K562 (cell line): Measurements from ENCODE around the gene COL1A2. TPM values are rescaled to one million over a fixed set of nuclear protein-coding genes. Genes with fewer than 3 reads are reported as not detected.
A peak's percentile ranks its signal among the peaks of the same experiment; 100 is the strongest.

Experiments
- ATAC-seq: fragments of 200-7000 bp; cut with Tn5 transposase; 3 replicates; pipeline ENCODE4 v1.9.1; 2020; ENCODE audit warnings: moderate library complexity
- BruUV-seq: library from RNA; stranded (reverse); fragments of 400-500 nt; replicated peaks from 2 replicates; lab custom pipeline; 2021; lab: Mats Ljungman, UMichigan
- CTCF ChIA-PET: fragments of 300-600 bp; formaldehyde crosslinking; extraction: SDS; loops from one replicate; lab custom pipeline; 2021; ENCODE audit warnings: low intra/inter-chr PET ratio; lab: Yijun Ruan, JAX
- POLR2A ChIA-PET: fragments of 300-600, 350-650 bp; sonication (Branson Sonifier 250); formaldehyde crosslinking; extraction: SDS; loops from one replicate; lab custom pipeline; 2021; ENCODE audit warnings: antibody characterized with exemption, inconsistent platforms; lab: Yijun Ruan, JAX
- DNase-seq, 4 experiments: peaks; one replicate each; pipeline versions ENCODE4 v3.0.0 to v3.0.0-alpha.2; 2011 to 2018; ENCODE audit warnings: low spot score in 3 of 4, mixed read lengths in 3 of 4; ENCODE audit errors: extremely low read depth in 1 of 4
- FAIRE-seq: peaks from 2 replicates; lab custom pipeline; 2011; peaks lifted over from hg19 to GRCh38; lab: Jason Lieb, UNC
- H2AFZ ChIP-seq: 2 replicates; pipeline ENCODE4 v1.6.0; 2011; ENCODE audit warnings: low read depth, low read length, control low read depth, inconsistent platforms
- H3K27ac ChIP-seq: fragments of 200-600 bp; 3 replicates; pipeline ENCODE4 v1.8.0; 2011; ENCODE audit warnings: low read depth, mild to moderate bottlenecking, control low read depth, inconsistent platforms, low read length, moderate library complexity, mixed read lengths; ENCODE audit errors: extremely low read depth
- H3K27me3 ChIP-seq, 2 experiments: fragments of 300-600 bp in 1 of 2; 2 replicates in 1 of 2; 3 replicates in 1 of 2; pipeline versions ENCODE4 v1.6.0 to v1.8.0; 2011; ENCODE audit warnings: inconsistent platforms in 2 of 2, low read length in 2 of 2, mild to moderate bottlenecking in 1 of 2, mixed read lengths in 1 of 2, moderate library complexity in 1 of 2; ENCODE audit not compliant: control insufficient read depth in 2 of 2, insufficient read depth in 2 of 2
- H3K36me3 ChIP-seq: fragments of 300-600 bp; 3 replicates; pipeline ENCODE4 v1.8.0; 2011; ENCODE audit warnings: mild to moderate bottlenecking, low read length, inconsistent platforms; ENCODE audit not compliant: control insufficient read depth, insufficient read depth
- H3K4me1 ChIP-seq, 2 experiments: fragments of 200-600 bp in 1 of 2; replicated peaks in 1 of 2; 2 replicates in 1 of 2; 3 replicates in 1 of 2; pipeline versions ENCODE4 v1.5.1 to v1.8.0; 2011; ENCODE audit warnings: inconsistent platforms in 2 of 2, low read length in 2 of 2, mild to moderate bottlenecking in 1 of 2, mixed read lengths in 1 of 2, moderate library complexity in 1 of 2; ENCODE audit not compliant: control insufficient read depth in 2 of 2, insufficient read depth in 2 of 2
- H3K4me2 ChIP-seq: 2 replicates; pipeline ENCODE4 v1.6.1; 2011; ENCODE audit warnings: low read length, control low read depth, inconsistent platforms, mixed read lengths; ENCODE audit not compliant: insufficient read depth
- H3K4me3 ChIP-seq: fragments of 200-600 bp; sonication (generic), shearing (Covaris generic); 2 replicates; pipeline ENCODE4 v1.5.1; 2016; ENCODE audit warnings: control low read depth, inconsistent platforms
- H3K79me2 ChIP-seq: fragments of 200-600 bp; 3 replicates; pipeline ENCODE4 v1.8.0; 2011; ENCODE audit warnings: low read length, inconsistent platforms; ENCODE audit not compliant: control insufficient read depth, insufficient read depth
- H3K9ac ChIP-seq, 2 experiments: 2 replicates each; pipeline versions ENCODE4 v1.6.0 to v1.6.1; 2011; ENCODE audit warnings: low read depth in 2 of 2, low read length in 2 of 2, control low read depth in 1 of 2, inconsistent platforms in 1 of 2, mild to moderate bottlenecking in 1 of 2, mixed read lengths in 1 of 2; ENCODE audit not compliant: insufficient read depth in 1 of 2
- H3K9me1 ChIP-seq: one replicate; pipeline ENCODE4 v1.6.0; 2011; ENCODE audit warnings: inconsistent platforms, mild to moderate bottlenecking, low read length, moderate library complexity; ENCODE audit not compliant: control insufficient read depth, insufficient read depth
- H3K9me3 ChIP-seq: replicated peaks from 2 replicates; pipeline ENCODE4 v1.5.1; 2011; ENCODE audit warnings: low read depth, low read length, inconsistent platforms; ENCODE audit not compliant: control insufficient read depth, insufficient read depth
- H4K20me1 ChIP-seq: replicated peaks from 2 replicates; pipeline ENCODE4 v1.6.1; 2011; ENCODE audit warnings: low read length, inconsistent platforms, mixed read lengths; ENCODE audit not compliant: control insufficient read depth, insufficient read depth
- FOS ChIP-seq: IDR thresholded peaks from 3 replicates; pipeline ENCODE4 v1.6.1; 2011; ENCODE audit not compliant: insufficient read length; ENCODE audit errors: extremely low read depth
- NFYB ChIP-seq: IDR thresholded peaks from 2 replicates; pipeline ENCODE4 v1.6.1; 2011; ENCODE audit warnings: mild to moderate bottlenecking, moderate library complexity; ENCODE audit not compliant: insufficient read length; ENCODE audit errors: extremely low read depth
- PHB ChIP-seq: fragments of 250-450 bp; sonication (Bioruptor Pico); IDR thresholded peaks from 2 replicates; pipeline ENCODE4 v1.5.0; 2021
- POLR2AphosphoS5 ChIP-seq: IDR thresholded peaks from 2 replicates; pipeline ENCODE4 v1.6.1; 2011; ENCODE audit warnings: mild to moderate bottlenecking, low read depth, low read length, moderate library complexity; ENCODE audit not compliant: control insufficient read depth, insufficient read depth
- RFX5 ChIP-seq: IDR thresholded peaks from 2 replicates; pipeline ENCODE4 v1.6.1; 2011; ENCODE audit warnings: low read depth, mild to moderate bottlenecking, improper control_type of control experiment, low read length
- SP2 ChIP-seq: IDR thresholded peaks from 2 replicates; pipeline ENCODE4 v1.6.1; 2011; ENCODE audit warnings: mild to moderate bottlenecking, low read depth, low read length, moderate library complexity; ENCODE audit not compliant: poor library complexity, severe bottlenecking; ENCODE audit errors: extremely low read depth
- TCF3 ChIP-seq: sonication (generic); formaldehyde crosslinking; IDR thresholded peaks from 2 replicates; pipeline ENCODE4 v1.4.0; 2020; ENCODE audit warnings: mild to moderate bottlenecking, missing genetic modification reagents
- TEAD1 ChIP-seq, 2 experiments: fragments of 450-650 bp in 1 of 2; sonication (generic) in 1 of 2; formaldehyde crosslinking; IDR thresholded peaks; 2 replicates each; pipeline versions ENCODE4 v1.4.0 to v1.8.0; 2020 to 2022; ENCODE audit warnings: mild to moderate bottlenecking in 2 of 2, missing genetic modification reagents in 1 of 2
- TEAD4 ChIP-seq, 2 experiments: sonication (generic) in 1 of 2; formaldehyde crosslinking in 1 of 2; IDR thresholded peaks; 2 replicates each; pipeline versions ENCODE4 v1.6.1 to v1.8.0; 2012 to 2022; ENCODE audit warnings: borderline replicate concordance in 1 of 2, inconsistent platforms in 1 of 2, low read length in 1 of 2, mild to moderate bottlenecking in 1 of 2, missing genetic modification reagents in 1 of 2
- ZNF696 ChIP-seq: fragments of 250-450 bp; sonication (Bioruptor Pico); conservative IDR thresholded peaks from 2 replicates; pipeline ENCODE4 v1.4.0; 2020; ENCODE audit warnings: mild to moderate bottlenecking, moderate library complexity
- ZNF75A ChIP-seq: fragments of 450-650 bp; formaldehyde crosslinking; IDR thresholded peaks from 2 replicates; pipeline ENCODE4 v1.4.0; 2020; ENCODE audit warnings: mild to moderate bottlenecking
- WGBS: fragments of 100-300 bp; shearing (Covaris generic); methylation state at CpG from one replicate; pipeline ENCODE4 v1.1.6; 2016; ENCODE audit warnings: low coverage, mixed read lengths; ENCODE audit not compliant: insufficient coverage; ENCODE audit errors: missing lambda C conversion rate; 5-methylcytosine and 5-hydroxymethylcytosine counted together
- in situ Hi-C: fragments of 300-500 bp; cut with MboI; formaldehyde crosslinking; loops from 4 replicates; pipeline ENCODE4 v1.15.0; 2018; ENCODE audit warnings: inconsistent platforms, mixed read lengths
- intact Hi-C: fragments of 100-400 bp; cut with micrococcal nuclease; formaldehyde crosslinking; loops from 2 replicates; pipeline ENCODE4 v1.14.2; 2022
- polyA plus RNA-seq, 8 experiments: library from polyadenylated mRNA; depleted of rRNA in 4 of 8; stranded (reverse) in 5 of 8; unstranded in 3 of 8; fragments of >200 nt; fragmentation: Nextera tagmentation in 2 of 8; fragmentation: Illumina TruSeq in 1 of 8; extraction: Ambion mirVana in 2 of 8; extraction: Trizol in 1 of 8; gene quantifications; 2 replicates each; pipeline versions ENCODE4 v1.2.1 to v1.2.3, GENCODE V29; 2011 to 2014; ENCODE audit warnings: inconsistent platforms in 1 of 8, missing spikeins in 1 of 8
- total RNA-seq, 7 experiments: library from RNA; depleted of rRNA in 6 of 7; stranded (reverse); fragments of >200 nt in 6 of 7; fragmentation: Illumina TruSeq in 2 of 7; extraction: Trizol in 2 of 7; gene quantifications; 2 replicates each; pipeline versions ENCODE4 v1.2.1 to v1.2.3, GENCODE V29; 2011 to 2021; ENCODE audit warnings: low replicate concordance in 1 of 7
- TF ChIP-seq, protein P1 (sequence below): sonication (generic); formaldehyde crosslinking; IDR thresholded peaks from 2 replicates; pipeline ENCODE4 v1.8.0; 2022; ENCODE audit warnings: missing genetic modification reagents, mild to moderate bottlenecking, borderline replicate concordance
- TF ChIP-seq, protein P2 (sequence below): fragments of 250-450 bp; sonication (Bioruptor Pico); IDR thresholded peaks from 2 replicates; pipeline ENCODE4 v1.5.0; 2020; ENCODE audit warnings: mild to moderate bottlenecking, borderline replicate concordance

The COL1A2 gene
- total and polyA plus RNA-seq, 9 of the 15 experiments (the other 6 are each of a cell fraction or from before 2014, with no cell fraction given) = 0.94 to 11.6 (median 1.7) TPM

DNA sequence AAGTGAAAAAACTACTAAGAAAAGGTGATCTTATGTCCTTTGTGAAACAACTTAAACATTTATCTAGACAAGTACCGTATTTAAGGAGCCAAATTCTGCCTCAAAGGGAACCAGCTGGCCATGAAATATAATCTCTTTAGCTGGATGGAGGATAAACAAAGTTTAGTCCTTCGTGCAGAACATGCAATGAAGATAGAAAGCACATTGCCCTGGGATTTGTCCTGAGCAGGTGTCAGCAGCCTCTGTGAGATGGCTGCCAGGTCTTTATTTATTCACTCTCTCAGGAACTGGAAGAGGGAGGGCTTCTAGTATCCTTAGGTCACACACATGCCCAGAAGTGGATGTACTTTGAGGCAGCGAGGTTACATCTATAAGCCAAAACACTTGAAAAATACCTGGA is 57.5 kb downstream of the COL1A2 start:
- Histone ChIP-seq H3K4me3 (no peak overlapping the region), H3K36me3 (no peaks in the 10 kb centered on the region), H3K27ac (no peak overlapping the region), H4K20me1 (no peaks in the 10 kb centered on the region), H2AFZ (no peak overlapping the region), H3K9me1 (no peaks in the 10 kb centered on the region), H3K4me2 (no peak overlapping the region), H3K4me1 (no peaks in the 10 kb centered on the region), H3K9me3 (no peaks in the 10 kb centered on the region), H3K79me2 (no peaks in the 10 kb centered on the region), H3K27me3 (no peaks in the 10 kb centered on the region), H3K9ac (no peak overlapping the region)
- ChIA-PET POLR2A (no interaction called here), CTCF (no interaction called here)
- WGBS = 0% methylated on average over 3 of the region's 3 CpGs
- TF ChIP-seq PHB (CRISPR knock-in tag) = no peak
- no peak for TF ChIP-seq ZNF696 (CRISPR knock-in tag)
- no peak for TF ChIP-seq FOS
- no peak for TF ChIP-seq TEAD4 (IDR thresholded peaks at IDR 0.05; ENCODE audit: low read length)
- TF ChIP-seq TEAD4 (CRISPR knock-in tag; IDR thresholded peaks at IDR 0.05; ENCODE audit: borderline replicate concordance) = no peak
- TF ChIP-seq, protein P1, sequence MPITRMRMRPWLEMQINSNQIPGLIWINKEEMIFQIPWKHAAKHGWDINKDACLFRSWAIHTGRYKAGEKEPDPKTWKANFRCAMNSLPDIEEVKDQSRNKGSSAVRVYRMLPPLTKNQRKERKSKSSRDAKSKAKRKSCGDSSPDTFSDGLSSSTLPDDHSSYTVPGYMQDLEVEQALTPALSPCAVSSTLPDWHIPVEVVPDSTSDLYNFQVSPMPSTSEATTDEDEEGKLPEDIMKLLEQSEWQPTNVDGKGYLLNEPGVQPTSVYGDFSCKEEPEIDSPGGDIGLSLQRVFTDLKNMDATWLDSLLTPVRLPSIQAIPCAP (CRISPR knock-in tag) = no peak
- TF ChIP-seq SP2 = no peak
- no peak for TF ChIP-seq ZNF75A (CRISPR knock-in tag)
- TF ChIP-seq, protein P2, sequence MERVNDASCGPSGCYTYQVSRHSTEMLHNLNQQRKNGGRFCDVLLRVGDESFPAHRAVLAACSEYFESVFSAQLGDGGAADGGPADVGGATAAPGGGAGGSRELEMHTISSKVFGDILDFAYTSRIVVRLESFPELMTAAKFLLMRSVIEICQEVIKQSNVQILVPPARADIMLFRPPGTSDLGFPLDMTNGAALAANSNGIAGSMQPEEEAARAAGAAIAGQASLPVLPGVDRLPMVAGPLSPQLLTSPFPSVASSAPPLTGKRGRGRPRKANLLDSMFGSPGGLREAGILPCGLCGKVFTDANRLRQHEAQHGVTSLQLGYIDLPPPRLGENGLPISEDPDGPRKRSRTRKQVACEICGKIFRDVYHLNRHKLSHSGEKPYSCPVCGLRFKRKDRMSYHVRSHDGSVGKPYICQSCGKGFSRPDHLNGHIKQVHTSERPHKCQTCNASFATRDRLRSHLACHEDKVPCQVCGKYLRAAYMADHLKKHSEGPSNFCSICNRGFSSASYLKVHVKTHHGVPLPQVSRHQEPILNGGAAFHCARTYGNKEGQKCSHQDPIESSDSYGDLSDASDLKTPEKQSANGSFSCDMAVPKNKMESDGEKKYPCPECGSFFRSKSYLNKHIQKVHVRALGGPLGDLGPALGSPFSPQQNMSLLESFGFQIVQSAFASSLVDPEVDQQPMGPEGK (CRISPR knock-in tag) = no peak
- no peak for TF ChIP-seq TCF3
- TF ChIP-seq POLR2AphosphoS5 = no peak
- TF ChIP-seq RFX5 = no peak
- no peak for TF ChIP-seq NFYB
- TF ChIP-seq TEAD1 (CRISPR knock-in tag; IDR thresholded peaks at IDR 0.05) = no peak
- intact Hi-C loops (no loop called here), in situ Hi-C loops (no loop called here)
- DNase-seq = no peak
- FAIRE-seq = peak; percentile 72
- no TSS peak for BruUV-seq
- no peak for ATAC-seq
